GM19467 (cell line): ENCODE measurements around the gene POLR1B.
"Not testable (repeated sequence)": the region's sequence is repeated elsewhere in the genome, so short reads cannot be mapped to it uniquely, and the experiment has no call there.

Experiments used
- ATAC-seq: cut with Tn5 transposase; IDR thresholded peaks from one replicate; pipeline ENCODE4 v1.9.1; 2021; ENCODE audit warnings: mild to moderate bottlenecking, moderate library complexity; ENCODE audit not compliant: unreplicated experiment

POLR1B gene

GRCh38 chr2:112600634-112601033 is 58.4 kb downstream of the POLR1B start:
- ATAC-seq: no peak

GRCh38 chr2:112601754-112602153 is 59.5 kb downstream of the POLR1B start:
- no peak for ATAC-seq

- ATAC-seq: no peak
Observed at GRCh38 chr2:112602917-112603316, 60.7 kb downstream of the POLR1B start.

- ATAC-seq: no peak
Observed at GRCh38 chr2:112603731-112604130, 61.5 kb downstream of the POLR1B start.

- no peak for ATAC-seq
Observed at GRCh38 chr2:112604952-112605351, 62.7 kb downstream of the POLR1B start.

- no peak for ATAC-seq
Observed at GRCh38 chr2:112605926-112606325, 63.7 kb downstream of the POLR1B start.

- no peak for ATAC-seq
Observed at GRCh38 chr2:112606547-112606946, 64.3 kb downstream of the POLR1B start.

- no peak for ATAC-seq
Observed at GRCh38 chr2:112607680-112608438, 65.6 kb downstream of the POLR1B start.

GRCh38 chr2:112609320-112609719 is 67.1 kb downstream of the POLR1B start:
- not testable (repeated sequence) for ATAC-seq

- not testable (repeated sequence) for ATAC-seq
Observed at GRCh38 chr2:112612283-112612682, 70.0 kb downstream of the POLR1B start.

- no peak for ATAC-seq
Observed at GRCh38 chr2:112614201-112614840, 72.1 kb downstream of the POLR1B start.

- no peak for ATAC-seq
Observed at GRCh38 chr2:112615051-112615450, 72.8 kb downstream of the POLR1B start.

- not testable (repeated sequence) for ATAC-seq
Observed at GRCh38 chr2:112615798-112616197, 73.5 kb downstream of the POLR1B start.

GRCh38 chr2:112618383-112618782 is 76.1 kb downstream of the POLR1B start:
- ATAC-seq: no peak

- no peak for ATAC-seq
Observed at GRCh38 chr2:112621790-112622527, 79.7 kb downstream of the POLR1B start.

GRCh38 chr2:112622528-112622849 is 80.2 kb downstream of the POLR1B start:
- ATAC-seq: no peak

- peak; percentile 57 for ATAC-seq
Observed at GRCh38 chr2:112623913-112624777, 81.9 kb downstream of the POLR1B start.

GRCh38 chr2:112625474-112626114 is 83.3 kb downstream of the POLR1B start:
- no peak for ATAC-seq

GRCh38 chr2:112626604-112627059 is 84.4 kb downstream of the POLR1B start:
- ATAC-seq: no peak
